ENCODE data around the gene CCDC157.

Gene CCDC157

DNA sequence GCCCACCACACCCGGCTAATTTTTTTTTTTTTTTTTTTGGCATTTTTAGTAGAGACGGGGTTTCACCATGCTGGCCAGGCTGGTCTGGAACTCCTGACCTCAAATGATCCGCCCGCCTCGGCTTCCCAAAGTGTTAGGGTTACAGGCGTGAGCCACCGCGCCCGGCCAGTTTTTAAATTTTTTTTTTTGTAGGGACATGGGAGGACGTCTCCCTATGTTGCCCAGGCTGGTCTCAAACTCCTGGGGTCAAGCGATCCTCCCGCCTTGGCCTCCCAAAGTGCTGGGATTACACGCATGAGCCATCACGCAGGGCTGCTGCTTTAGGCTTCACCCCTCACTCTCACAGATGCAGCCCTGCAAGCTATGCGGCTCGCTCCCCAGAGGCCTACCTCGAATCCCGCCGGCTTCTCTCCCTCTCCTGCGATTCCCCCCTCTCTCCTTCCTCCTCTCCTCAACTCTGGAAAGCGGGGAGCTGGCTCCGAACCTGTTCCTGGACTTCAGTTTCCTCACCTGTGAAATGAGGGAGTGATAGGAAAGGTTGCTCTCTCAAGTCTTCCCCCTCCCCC lies 926 bp downstream of the CCDC157 start:
- DNase-seq = no peak

DNA sequence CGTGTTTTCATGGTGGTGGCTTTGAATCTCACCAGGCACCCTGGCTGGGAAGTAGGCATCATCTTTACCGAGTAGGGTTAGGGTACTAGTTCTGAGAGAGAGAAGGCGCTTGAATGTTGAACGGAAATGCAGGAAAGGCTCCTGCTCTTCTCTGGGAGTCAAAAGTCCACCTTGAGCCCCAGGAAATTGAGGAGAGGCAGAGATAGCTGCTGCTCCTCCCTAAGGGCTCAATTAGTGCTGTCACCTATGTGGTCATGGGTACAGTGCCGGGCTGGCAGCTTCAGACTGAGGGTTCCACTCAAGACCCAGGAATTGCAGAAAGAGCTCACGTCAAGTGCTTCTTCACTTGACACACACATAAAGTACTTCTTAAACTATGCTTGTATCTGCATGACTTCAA lies 1.7 kb downstream of the CCDC157 start:
- DNase-seq = no peak

- DNase-seq = no peak
Measured at GRCh38 chr22:30361916-30362650, 5.3 kb downstream of the CCDC157 start.

- DNase-seq = no peak
Measured at GRCh38 chr22:30362651-30363281, 6.0 kb downstream of the CCDC157 start.

- no peak for DNase-seq
Measured at GRCh38 chr22:30365891-30366290, 9.1 kb downstream of the CCDC157 start.

GRCh38 chr22:30368420-30368819 lies 11.6 kb downstream of the CCDC157 start:
- DNase-seq = no peak

DNA sequence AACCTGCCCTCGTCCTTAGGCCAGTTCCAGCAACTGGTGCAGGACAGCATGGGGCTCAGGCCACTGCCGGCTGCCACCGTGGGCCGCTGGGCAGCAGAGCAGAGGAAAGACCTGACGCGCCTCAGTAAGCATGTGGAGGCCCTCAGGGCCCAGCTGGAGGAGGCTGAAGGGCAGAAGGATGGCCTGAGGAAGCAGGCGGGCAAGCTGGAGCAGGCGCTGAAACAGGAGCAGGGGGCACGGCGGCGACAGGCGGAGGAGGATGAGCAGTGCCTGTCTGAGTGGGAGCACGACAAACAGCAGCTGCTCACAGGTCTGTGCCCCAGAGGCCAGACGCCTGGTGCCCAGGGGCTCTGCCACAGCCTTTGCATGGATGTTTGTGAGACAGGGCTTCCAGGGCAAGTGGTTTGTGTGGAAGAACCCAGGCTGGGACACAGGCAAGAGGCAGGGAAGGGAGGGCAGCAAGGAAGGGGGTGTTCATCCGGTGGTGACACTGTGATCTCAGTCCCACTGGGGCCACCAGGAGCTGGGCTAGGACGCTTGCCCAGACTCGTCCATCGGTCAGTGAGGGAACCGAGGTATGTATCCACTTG lies 13.9 kb downstream of the CCDC157 start:
- no peak for DNase-seq

DNA sequence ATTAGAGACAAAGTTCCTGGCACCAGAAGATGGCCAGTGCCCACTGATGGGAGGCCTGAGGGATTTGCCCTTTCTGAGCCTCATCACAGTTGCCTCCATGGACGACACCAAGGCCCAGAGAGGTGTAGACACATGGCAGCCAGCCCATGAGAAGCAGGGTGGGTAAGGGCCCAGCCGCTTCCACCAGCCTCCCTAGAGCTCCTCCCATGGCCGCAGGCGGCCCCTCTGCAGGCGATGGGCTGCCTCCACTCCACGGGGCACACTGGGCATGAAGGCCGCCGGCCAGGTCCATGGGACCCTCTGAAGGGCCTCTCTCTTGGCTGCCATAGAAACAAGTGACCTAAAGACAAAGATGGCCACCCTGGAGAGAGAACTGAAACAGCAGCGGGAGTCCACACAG lies 14.5 kb downstream of the CCDC157 start:
- DNase-seq = no peak

- no peak for DNase-seq
Measured at GRCh38 chr22:30371981-30372380, 15.2 kb downstream of the CCDC157 start.

DNA sequence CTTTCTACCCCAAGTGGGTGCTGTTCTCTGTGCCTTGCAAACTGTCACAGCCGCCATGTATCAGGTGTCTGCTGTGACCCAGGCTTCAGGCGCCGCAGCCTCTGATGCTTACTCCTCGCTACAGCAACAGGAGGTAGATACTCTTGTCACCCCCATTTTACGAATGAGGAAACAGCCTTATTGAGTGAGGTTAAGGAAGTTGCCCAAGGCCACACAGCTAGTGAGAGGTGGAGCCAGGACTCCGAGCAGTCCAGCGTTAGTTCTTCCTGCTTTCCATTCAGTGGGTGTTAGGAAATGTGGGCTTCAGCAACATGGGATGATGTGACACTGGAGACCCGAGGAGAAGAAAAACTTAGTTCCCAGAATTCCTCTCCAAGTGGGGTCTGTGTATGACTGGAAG lies 16.1 kb downstream of the CCDC157 start:
- no peak for DNase-seq

- DNase-seq = no peak
Measured at GRCh38 chr22:30373331-30374325, 16.8 kb downstream of the CCDC157 start.

- no peak for DNase-seq
Measured at GRCh38 chr22:30375312-30375849, 18.6 kb downstream of the CCDC157 start.

DNA sequence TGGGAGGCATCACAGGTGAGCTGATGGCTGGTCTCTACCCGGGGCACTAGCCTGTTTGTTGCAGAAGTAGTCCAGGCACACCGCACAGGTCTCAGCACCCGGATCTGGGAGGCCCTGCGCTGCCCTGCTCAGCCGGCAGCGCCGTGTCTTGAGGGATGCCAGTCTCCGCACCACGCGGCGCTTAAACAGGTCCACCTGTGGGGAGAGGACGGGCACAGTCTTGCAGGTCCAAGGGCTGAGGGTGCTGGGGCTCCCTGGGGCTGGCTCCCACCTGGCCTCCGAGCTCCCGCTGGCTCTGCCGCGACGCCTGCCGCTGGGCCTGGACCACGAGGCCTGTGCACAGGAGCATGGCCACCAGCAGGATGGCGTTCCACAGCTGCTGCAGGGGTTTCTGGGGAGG lies 23.2 kb downstream of the CCDC157 start:
- DNase-seq = no peak

GRCh38 chr22:30381264-30381663 lies 24.5 kb downstream of the CCDC157 start:
- no peak for DNase-seq

- no peak for DNase-seq
Measured at GRCh38 chr22:30382340-30382739, 25.5 kb downstream of the CCDC157 start.

DNA sequence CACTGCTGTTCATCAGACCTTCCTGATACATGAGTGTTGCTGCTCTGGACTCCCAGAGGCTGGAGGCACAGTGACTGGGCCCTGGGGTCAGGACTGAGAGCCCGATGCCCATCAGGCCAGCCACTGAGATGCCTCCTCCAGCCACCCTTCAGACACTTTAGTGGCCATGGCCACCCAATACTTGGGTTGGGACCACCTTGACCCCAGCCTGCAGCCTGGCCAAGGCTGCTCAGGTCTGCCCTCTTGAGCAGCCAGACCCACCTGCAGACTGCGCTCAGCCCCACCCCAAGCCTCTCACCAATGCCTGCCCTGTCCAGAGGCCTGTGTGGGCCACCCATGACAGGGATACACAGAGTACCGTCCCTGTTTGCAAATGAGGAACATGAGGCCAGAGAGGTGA lies 26.3 kb downstream of the CCDC157 start:
- no peak for DNase-seq

DNA sequence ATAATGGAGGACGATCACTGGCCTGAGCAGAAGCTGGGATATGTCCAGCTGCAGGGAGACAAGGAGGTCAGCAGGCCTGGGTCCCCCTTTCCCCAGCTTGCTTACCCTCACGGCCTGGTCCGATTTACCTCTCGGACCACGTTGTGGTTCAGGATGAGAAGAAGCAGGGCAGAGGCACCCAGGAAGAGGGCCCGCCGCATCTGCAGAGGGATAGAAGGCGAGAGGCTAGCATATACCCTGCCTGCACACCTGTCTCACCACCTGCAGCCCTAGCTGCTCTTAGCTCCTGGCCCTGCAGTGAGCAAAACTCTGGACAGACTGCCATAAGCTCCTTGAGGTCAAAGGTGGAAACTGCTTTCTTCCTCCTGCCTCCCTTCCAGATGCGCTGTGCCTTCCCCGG lies 29.1 kb downstream of the CCDC157 start:
- no peak for DNase-seq

- no peak for DNase-seq
Measured at GRCh38 chr22:30386608-30386959, 29.8 kb downstream of the CCDC157 start.

- peak; percentile 78 for DNase-seq
Measured at GRCh38 chr22:30386960-30387827, 30.4 kb downstream of the CCDC157 start, which contains the start of gene RNF215. RNF215 (minus strand) TSS chr22:30387411; CDS start chr22:30387313, 98 bp downstream.

GRCh38 chr22:30390974-30391691 lies 34.3 kb downstream of the CCDC157 start:
- peak; percentile 80 for DNase-seq

Measured in stimulated activated CD4-positive, alpha-beta T cell treated with anti-CD3 and anti-CD28 coated beads, Interleukin-4, amount 100 ng/mL, for 1 hour (primary cell).